Sciatic nerve (tissue), 1 donor: ENCODE results near the gene HDDC2. TPM values are rescaled to one million over a fixed set of nuclear protein-coding genes. Genes with fewer than 3 reads are reported as not detected.

Experiments
- total RNA-seq: library from RNA; stranded (reverse); fragmentation: NEBNext Ultra II Directional; extraction: Animal tissue kit (Norgen Biotek cat#: 25700); gene quantifications from one replicate; pipeline ENCODE4 v1.2.1, GENCODE V29; 2021
- donor health status: DM: no; HTN: no; CAD: no.

The HDDC2 gene
- total RNA-seq, 1 donor from 2014 or later: 58.4 TPM

Other genes starting within 250 kb of the HDDC2 start
- gene TPD52L1, start 148.2 kb downstream of the HDDC2 start, total RNA-seq: 38.1 TPM